GM18907 (cell line): ENCODE measurements around the gene KLHL29.
"Not testable (repeated sequence)": the region's sequence is repeated elsewhere in the genome, so short reads cannot be mapped to it uniquely, and the experiment has no call there.

Source experiments
- ATAC-seq: cut with Tn5 transposase; IDR thresholded peaks from one replicate; pipeline ENCODE4 v1.9.1; 2021; ENCODE audit warnings: mild to moderate bottlenecking, moderate library complexity; ENCODE audit not compliant: unreplicated experiment

KLHL29 gene

GRCh38 chr2:23391237-23391736 is 6.3 kb downstream of the KLHL29 start:
- ATAC-seq: not testable (repeated sequence)

GRCh38 chr2:23393722-23394121 is 8.7 kb downstream of the KLHL29 start:
- ATAC-seq: no peak

- no peak for ATAC-seq
Measured at GRCh38 chr2:23394700-23395099, 9.7 kb downstream of the KLHL29 start.

- no peak for ATAC-seq
Measured at GRCh38 chr2:23397478-23397877, 12.5 kb downstream of the KLHL29 start.

- peak; percentile 46 for ATAC-seq
Measured at GRCh38 chr2:23399674-23400261, 14.8 kb downstream of the KLHL29 start.

GRCh38 chr2:23400703-23401102 is 15.7 kb downstream of the KLHL29 start:
- no peak for ATAC-seq

GRCh38 chr2:23401427-23402204 is 16.6 kb downstream of the KLHL29 start:
- no peak for ATAC-seq

GRCh38 chr2:23402205-23402740 is 17.3 kb downstream of the KLHL29 start:
- ATAC-seq: no peak

- ATAC-seq: peak; percentile 76
Measured at GRCh38 chr2:23404426-23404825, 19.4 kb downstream of the KLHL29 start.

- no peak for ATAC-seq
Measured at GRCh38 chr2:23409248-23409647, 24.3 kb downstream of the KLHL29 start.

GRCh38 chr2:23410596-23410995 is 25.6 kb downstream of the KLHL29 start:
- ATAC-seq: no peak

GRCh38 chr2:23411752-23412431 is 26.9 kb downstream of the KLHL29 start:
- no peak for ATAC-seq

GRCh38 chr2:23412556-23413155 is 27.7 kb downstream of the KLHL29 start:
- ATAC-seq: no peak

- no peak for ATAC-seq
Measured at GRCh38 chr2:23413641-23414040, 28.7 kb downstream of the KLHL29 start.

- ATAC-seq: no peak
Measured at GRCh38 chr2:23414106-23414505, 29.1 kb downstream of the KLHL29 start.

- ATAC-seq: no peak
Measured at GRCh38 chr2:23414871-23415270, 29.9 kb downstream of the KLHL29 start.

GRCh38 chr2:23417310-23417709 is 32.3 kb downstream of the KLHL29 start:
- no peak for ATAC-seq

- no peak for ATAC-seq
Measured at GRCh38 chr2:23418056-23418455, 33.1 kb downstream of the KLHL29 start.

GRCh38 chr2:23418461-23418911 is 33.5 kb downstream of the KLHL29 start:
- ATAC-seq: no peak

GRCh38 chr2:23419171-23420090 is 34.5 kb downstream of the KLHL29 start:
- no peak for ATAC-seq
